Right lobe of liver (tissue), 4 donors: Measurements from ENCODE around the gene TRAF4.

ENCODE experiments used
- CTCF ChIP-seq, 4 donors: fragments of 200-600 bp in 3 of 4; fragments of 450-650 bp in 1 of 4; IDR thresholded peaks; one replicate each; pipeline versions ENCODE4 v1.5.1 to v1.8.0; 2016 to 2022; ENCODE audit warnings: antibody characterized with exemption in 4 of 4, mild to moderate bottlenecking in 2 of 4
- POLR2A ChIP-seq: fragments of 450-650 bp; IDR thresholded peaks from one replicate; pipeline ENCODE4 v1.6.1; 2017; ENCODE audit warnings: antibody characterized with exemption, mild to moderate bottlenecking
- donor health status: DM: no; HTN: no; CAD: no.
- donor health status: DM: no; HTN: no; CAD: no.
- donor health status: DM: no; HTN: yes; CAD: no.

GRCh38 chr17:28705728-28706334, 38.0 kb upstream of the TRAF4 start:
- TF ChIP-seq CTCF (IDR thresholded peaks at IDR 0.05) (no peak), POLR2A (no peak)
